Fibroblast of the aortic adventitia (primary cell): ENCODE results near the gene KMT5C. TPM values are rescaled to one million over a fixed set of nuclear protein-coding genes. Genes with fewer than 3 reads are reported as not detected.
A peak's percentile ranks its signal among the peaks of the same experiment; 100 is the strongest.

Experiments used
- DNase-seq: peaks from one replicate; pipeline ENCODE4 v3.0.0-alpha.2; 2010; ENCODE audit warnings: low read depth
- H3K4me3 ChIP-seq: 2 replicates; pipeline ENCODE4 v1.5.1; 2011; ENCODE audit warnings: low read depth, mild to moderate bottlenecking, control low read depth, low read length, moderate library complexity
- CTCF ChIP-seq: IDR thresholded peaks from 2 replicates; pipeline ENCODE4 v1.5.1; 2011; ENCODE audit warnings: mild to moderate bottlenecking, low read length, control low read depth, inconsistent platforms; ENCODE audit not compliant: insufficient read depth
- total RNA-seq: library from RNA; depleted of rRNA; stranded (reverse); fragments of >200 nt; gene quantifications from 2 replicates; pipeline ENCODE4 v1.2.3, GENCODE V29; 2012; ENCODE audit warnings: low replicate concordance

KMT5C gene
- total RNA-seq, 1 donor: 6.7 TPM

- H3K4me3 ChIP-seq: no peak overlapping the region
- no peak for DNase-seq
- no peak for TF ChIP-seq CTCF
Measured at GRCh38 chr19:55314396-55314795, 25.3 kb upstream of the KMT5C start.

GRCh38 chr19:55315956-55316525, 23.6 kb upstream of the KMT5C start:
- H3K4me3 ChIP-seq: no peak overlapping the region
- DNase-seq: no peak
- no peak for TF ChIP-seq CTCF

- TF ChIP-seq CTCF: no peak
- DNase-seq: no peak
- H3K4me3 ChIP-seq: no peak overlapping the region
Measured at GRCh38 chr19:55316646-55317045, 23.0 kb upstream of the KMT5C start.

GRCh38 chr19:55319785-55320184, 19.9 kb upstream of the KMT5C start:
- no peak for TF ChIP-seq CTCF
- no peak overlapping the region for H3K4me3 ChIP-seq
- peak; percentile 36 for DNase-seq

GRCh38 chr19:55320844-55321419, 18.7 kb upstream of the KMT5C start:
- no peak for DNase-seq
- TF ChIP-seq CTCF: no peak
- H3K4me3 ChIP-seq: no peak overlapping the region

- no peak overlapping the region for H3K4me3 ChIP-seq
- no peak for TF ChIP-seq CTCF
- DNase-seq: no peak
Measured at GRCh38 chr19:55321466-55322137, 18.1 kb upstream of the KMT5C start.
